ENCODE measurements around the gene DCTN2.
A peak's percentile ranks its signal among the peaks of the same experiment; 100 is the strongest.

DCTN2 gene

DNA sequence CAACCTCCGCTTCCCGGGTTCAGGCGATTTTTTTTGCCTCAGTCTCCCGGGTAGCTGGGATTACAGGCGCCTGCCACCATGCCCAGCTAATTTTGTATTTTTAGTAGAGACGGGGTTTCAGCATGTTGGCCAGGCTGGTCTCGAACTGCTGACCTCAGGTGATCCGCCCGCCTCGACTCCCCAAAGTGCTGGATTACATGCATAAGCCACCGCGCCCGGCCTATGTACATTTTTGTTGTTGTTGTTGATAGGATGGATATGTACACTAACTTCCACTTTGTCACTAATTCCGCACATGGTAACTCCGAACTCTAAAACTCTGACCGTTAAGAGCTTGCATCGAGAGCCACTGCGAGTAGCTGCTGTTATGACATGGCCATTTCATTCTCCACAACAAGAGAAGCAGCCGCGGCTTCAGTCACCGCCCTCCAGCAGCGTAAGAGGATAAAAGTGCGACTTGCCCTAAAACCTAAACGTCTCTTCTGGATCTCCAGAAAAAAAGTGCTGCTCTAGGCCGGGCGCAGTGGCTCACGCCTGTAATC is 59.9 kb downstream of the DCTN2 start:
- no peak for DNase-seq
- in situ Hi-C loops (cut with HindIII; ENCODE audit: low pct_ligation_motif_present, low pct_unique_long_range_greater_than_20kb, low sequenced_read_pairs), result no loop called here

- in situ Hi-C loops (cut with HindIII; ENCODE audit: low pct_ligation_motif_present, low pct_unique_long_range_greater_than_20kb, low sequenced_read_pairs), result no loop called here
- no peak for DNase-seq
These were observed 61.3 kb downstream of the DCTN2 start for GRCh38 chr12:57485695-57486094.

DNA sequence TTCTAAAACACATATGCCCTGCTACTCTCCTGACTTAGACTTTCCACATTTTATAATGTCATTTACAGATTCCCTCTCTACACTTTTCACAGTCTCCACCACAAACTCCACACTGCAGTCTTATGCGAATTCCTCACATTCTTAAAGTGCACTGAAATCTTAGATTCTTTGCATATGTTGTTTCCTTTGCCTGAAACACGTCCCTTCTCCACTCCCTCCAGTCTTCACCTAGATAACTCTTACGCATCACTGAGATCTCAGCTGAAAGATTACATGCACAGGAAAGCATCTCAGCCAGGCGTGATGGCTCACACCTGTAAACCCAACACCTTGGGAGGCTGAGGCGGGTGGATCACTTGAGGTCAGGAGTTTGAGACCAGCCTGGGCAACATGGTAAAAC is 63.5 kb downstream of the DCTN2 start:
- DNase-seq, result peak; percentile 89
- in situ Hi-C loops (cut with HindIII; ENCODE audit: low pct_ligation_motif_present, low pct_unique_long_range_greater_than_20kb, low sequenced_read_pairs), result no loop called here

DNA sequence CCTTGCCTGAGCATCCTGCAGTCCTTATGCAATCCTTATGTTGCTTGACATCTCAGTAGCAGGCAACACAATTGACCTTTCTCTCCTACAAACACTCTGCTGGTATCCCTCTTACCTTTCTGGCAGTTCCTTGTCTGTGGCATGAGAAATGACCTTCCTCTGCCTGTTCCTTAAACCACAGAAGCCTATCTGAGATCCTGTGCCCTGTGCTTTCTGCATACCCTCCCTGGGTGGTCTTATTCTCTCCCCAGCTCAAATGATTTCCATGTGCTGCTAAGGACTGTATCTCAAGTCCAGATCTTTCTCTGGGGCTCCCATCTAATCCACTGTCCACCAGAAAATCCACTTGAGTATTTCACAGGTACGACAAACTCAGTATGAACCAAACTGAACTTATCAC is 65.3 kb downstream of the DCTN2 start:
- no peak for DNase-seq
- in situ Hi-C loops (cut with HindIII; ENCODE audit: low pct_ligation_motif_present, low pct_unique_long_range_greater_than_20kb, low sequenced_read_pairs), result no loop called here

Measured in ACHN (cell line).